GM19372 (cell line): ENCODE data around the gene TRMT10C.
"Not testable (repeated sequence)": the region's sequence is repeated elsewhere in the genome, so short reads cannot be mapped to it uniquely, and the experiment has no call there.

Experiments
- ATAC-seq: cut with Tn5 transposase; IDR thresholded peaks from one replicate; pipeline ENCODE4 v1.9.1; 2021; ENCODE audit warnings: mild to moderate bottlenecking, low read depth, moderate library complexity; ENCODE audit not compliant: unreplicated experiment

Gene TRMT10C

DNA sequence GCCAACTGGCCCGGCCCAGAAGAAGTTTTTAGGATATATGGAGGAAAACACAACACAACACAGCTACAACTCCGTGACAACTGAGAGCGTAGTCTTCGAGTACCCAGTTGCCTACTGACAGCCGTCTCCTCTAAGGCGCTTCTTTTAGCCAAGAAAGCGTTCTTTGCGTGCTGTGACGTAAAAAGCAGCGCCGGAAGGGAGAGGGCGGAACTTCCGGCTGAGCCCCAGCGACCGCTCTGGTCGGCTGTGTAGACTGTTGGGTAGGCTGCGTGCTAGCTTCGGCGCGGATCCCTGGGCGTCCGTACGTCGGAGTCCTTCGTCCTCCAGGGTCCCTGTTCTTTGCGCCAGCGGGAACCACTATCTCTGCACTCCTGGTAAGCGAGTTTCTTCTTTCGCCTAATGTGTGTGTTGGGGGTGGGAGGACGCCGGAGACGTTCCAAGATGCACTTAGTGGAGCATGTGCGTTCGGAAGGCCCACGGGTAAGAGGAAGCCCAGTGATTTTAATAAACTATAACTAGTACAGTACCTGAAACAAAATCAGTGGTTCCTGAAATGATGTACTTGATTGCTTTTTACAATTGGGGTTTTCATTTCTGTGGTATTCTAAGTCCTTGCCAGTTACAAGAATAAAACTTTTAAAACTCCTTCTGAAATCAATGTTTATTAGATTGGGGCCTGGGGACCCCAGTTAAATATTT, at the start of gene TRMT10C:
TSS of gene TRMT10C (plus strand) at position 239 of the 699 bp plus-strand sequence. CDS start 2,914 bp downstream, outside the sequence.
- peak; percentile 100 for ATAC-seq

DNA sequence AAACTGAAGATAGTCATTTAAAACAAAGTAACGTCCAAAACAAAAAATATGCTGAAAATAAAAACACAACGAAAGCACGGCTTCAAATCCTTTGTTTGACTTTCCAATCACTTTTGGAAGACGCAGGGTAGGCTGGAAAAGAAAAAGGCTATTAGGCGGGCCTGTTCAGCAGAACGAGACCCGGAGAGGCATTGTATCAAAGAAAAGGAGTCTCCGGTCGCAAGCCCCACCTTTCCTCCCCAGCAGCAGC, 49.3 kb upstream of the TRMT10C start:
- ATAC-seq, result peak; percentile 43

DNA sequence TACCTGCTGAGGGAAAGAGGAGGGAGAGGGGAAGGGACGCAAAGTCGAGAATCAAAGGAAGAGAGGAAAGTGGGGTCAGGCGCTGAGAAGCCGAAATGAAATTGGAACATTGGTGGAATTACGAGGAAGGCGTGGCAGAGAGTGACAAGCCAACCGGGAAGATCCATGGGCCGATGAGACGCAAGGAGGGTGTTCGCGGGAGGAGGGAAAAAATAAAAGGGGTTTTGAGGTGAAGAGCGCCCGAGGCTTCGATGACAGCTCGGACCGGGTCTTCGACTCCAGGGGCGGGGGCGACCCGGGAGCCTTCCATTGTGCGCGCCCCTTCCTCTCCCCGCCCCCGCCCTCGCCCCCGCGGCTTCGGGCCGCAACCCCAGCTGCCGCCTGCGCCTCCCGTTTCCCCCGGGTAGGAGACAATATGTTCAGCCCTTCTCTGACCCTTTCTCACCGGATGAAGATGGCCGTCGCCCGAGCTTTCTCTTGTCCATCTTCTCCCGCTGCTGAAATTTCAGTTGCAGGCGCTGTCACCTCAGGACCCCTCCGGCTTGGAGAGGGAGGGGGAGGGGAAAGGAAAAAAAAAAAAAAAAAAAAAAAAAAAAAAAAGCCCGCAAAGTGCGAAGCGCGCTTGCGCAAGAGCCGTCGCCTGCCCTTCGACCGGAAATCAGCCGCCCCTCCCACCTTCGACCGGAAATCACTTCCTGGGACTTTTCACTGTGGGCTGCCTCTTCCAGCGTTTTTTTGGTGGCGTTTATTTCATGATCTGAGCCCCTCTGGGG, 48.8 kb upstream of the TRMT10C start, which contains the start of gene SENP7:
TSS of gene SENP7 (minus strand) at position 567 of the 773 bp plus-strand sequence. CDS start at position 485, 82 bp downstream.
- ATAC-seq, result peak; percentile 60

DNA sequence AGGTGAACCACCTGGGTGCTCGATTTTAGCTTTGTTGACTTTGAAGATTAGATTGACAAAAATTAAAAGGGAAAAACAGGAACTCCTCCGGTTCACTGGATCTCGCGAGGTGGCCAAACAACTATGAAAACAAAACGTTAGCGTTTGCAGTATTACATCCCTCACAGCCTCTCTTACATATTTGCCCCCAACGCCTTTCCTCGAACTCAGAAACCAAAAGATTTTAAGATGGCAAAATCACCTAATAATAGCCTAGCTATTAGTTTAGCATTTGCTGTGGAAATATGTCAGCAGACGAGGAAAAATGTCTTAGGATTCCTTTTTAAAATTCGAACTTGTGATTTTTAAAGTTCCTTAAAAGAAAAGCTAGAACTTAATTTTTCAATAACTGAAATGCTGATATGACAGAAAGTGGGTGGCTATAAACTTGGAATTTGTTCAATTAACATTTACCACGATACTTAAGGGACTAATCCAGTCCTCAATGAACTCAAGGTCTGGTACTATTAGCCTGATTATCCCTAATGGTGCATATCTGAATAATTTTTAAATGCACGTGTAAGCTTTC, 48.2 kb upstream of the TRMT10C start:
- ATAC-seq, result peak; percentile 41

DNA sequence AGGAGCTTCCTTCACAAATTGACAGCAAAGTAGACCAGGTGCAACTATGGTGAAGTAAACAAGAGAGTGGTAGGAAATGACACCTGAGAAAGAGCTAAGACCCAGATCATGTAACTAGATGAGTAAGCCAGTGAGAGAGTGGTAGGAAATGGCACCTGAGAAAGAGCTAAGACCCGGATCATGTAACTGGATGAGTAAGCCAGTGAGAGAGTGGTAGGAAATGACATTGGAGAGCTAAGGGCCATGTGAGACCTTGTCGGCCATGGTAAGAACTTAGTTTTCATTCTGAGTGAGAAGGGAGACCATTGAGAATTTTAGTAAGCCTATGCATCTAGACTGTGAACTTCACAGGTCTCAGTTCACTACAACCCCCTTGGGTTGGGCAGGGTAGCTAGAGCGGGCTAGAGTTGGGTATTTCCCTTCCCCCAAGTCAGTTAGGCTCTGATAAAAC, 43.2 kb upstream of the TRMT10C start:
- ATAC-seq, result peak; percentile 92

DNA sequence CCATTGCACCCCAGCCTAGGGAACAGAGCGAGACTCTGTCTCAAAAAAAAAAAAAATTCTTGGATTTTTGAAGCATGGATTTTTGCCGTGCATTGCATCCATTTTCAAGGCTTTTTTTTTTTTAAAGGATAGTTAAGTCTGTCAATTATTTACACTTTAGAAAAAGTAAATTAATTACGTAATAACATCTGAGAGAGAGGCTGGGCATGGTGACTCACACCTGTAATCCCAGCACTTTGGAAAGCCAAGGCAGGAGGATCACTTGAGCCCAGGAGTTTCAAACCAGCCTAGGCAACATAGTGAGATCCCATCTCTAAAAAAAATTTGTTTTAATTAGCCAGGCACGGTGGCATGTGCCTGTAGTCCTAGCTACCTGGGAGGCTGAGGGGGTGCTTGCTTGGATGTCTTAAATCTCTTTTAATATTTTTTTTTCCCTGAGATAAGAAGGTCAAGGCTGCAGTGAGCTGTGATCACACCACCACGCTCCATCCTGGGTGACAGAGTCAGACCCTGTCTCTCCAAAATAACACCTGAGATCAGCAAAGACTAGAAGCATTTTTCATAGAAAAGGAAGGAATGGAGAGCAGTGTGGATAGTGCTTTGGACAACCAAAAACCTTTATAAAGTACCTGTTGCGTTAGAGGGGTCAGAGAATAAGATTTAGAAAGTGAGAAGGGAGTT, 41.8 kb upstream of the TRMT10C start:
- no peak for ATAC-seq

DNA sequence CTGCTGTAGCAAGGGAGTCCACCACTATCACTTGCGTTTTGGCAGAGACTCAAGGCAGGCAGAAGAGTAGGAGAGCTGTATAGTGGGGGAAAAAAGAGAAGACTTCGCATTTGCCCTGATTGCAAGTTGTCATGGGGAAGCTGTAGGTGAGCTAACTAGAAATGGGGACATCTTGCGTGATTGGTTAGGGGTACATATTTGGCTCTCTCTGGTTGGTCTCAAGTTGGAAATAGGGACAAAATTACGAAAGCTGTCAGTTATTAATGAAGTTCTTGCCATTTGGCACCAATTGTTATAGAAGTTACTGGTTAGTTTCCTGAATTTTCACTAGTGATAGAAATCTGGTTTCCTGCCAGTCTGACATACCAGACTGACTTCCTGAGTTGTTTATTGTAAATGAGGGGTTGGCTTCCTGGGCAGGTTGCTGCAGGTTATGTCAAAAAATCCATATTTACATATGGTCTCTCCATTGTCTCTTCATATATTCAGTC, 40.4 kb upstream of the TRMT10C start:
- no peak for ATAC-seq

DNA sequence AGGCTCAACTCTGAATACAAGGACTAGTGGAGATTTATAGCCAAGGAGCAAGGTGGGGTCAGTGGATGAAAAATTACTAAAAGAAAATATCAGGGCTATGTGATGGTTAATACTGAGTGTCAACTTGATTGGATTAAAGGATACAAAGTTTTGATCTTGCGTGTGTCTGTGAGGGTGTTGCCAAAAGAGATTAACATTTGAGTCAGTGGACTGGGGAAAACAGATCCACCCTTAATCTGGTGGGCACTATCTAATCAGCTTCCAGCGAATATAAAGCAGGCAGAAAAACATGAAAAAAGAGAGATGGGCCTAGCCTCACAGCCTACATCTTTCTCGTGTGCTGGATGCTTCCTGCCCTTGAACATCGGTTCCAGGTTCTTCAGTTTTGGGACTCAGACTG, 34.2 kb upstream of the TRMT10C start:
- ATAC-seq, result no peak

DNA sequence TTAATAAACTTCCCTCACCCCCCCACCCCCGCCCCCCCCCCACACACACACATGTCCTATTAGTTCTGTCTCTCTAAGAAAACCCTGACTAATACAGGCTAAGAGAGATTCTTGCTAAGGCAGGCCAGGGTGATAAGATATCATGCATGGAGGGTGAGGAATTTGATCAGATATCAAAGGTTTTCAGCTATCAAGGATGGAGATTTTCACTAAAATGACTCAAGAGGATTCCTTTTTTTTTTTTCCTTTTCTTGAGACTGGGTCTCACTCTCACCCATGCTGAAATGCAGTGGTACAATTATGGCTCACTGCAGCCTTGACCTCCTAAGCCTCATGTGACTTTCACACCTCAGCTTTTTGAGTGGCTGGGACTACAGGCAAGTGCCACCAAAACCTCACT, 33.8 kb upstream of the TRMT10C start:
- ATAC-seq, result no peak

DNA sequence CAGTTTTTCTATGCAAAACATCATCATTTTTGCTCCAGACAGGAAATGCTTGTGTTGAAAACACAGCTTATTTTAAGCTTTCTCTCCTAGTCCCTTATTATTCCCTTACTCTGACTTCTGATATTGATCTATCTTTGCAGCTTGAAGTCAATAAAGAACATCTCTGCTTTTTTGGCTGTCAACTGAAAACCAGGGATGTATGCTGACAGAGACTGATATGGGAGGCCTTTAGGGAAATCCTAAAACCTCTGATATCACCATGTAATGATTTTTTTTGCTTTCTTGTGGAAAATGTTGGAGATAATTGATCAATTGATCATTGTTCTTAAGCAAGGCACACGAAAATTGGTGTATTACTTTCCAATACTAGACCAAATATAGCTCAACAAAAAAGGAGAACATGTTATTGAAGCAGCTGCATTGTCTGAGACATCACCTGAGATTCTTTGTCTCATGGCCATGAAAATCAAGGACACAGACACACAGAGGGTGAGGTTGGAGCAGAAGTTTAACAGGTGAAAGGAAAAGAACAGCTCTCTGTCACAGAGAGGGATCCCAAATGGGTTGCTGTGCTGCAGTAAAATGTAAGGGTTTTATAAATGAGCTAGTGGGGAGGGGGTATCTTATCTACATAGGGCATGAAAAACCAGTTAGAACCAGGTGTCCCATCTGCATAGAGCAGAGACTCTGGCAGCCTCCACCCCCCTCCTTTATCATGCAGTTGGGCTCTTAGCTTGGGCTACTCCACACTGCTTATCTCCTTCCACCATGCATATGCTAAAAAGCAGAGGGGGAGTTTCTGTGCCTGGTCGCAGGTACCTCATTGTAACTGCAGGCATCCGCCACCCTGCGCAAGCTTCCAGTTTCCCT, 31.6 kb upstream of the TRMT10C start:
- no peak for ATAC-seq

DNA sequence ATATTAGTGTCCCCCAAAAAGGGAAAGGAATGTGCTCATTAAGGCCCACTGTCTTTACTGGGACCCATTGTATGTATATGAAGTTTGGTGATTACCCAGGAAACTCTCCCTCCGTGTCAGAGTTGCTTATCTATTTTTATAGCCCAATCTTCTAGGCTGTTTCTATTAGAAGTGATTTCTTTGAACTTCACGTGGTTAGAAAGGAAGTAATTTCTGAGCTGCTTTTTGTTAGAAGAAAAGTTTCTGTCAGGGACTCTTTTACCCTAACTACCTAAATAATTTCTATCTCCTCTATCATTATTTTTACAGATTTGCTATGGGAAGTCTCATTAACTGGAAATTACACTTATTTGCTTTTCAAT, 31.0 kb upstream of the TRMT10C start:
- no peak for ATAC-seq

DNA sequence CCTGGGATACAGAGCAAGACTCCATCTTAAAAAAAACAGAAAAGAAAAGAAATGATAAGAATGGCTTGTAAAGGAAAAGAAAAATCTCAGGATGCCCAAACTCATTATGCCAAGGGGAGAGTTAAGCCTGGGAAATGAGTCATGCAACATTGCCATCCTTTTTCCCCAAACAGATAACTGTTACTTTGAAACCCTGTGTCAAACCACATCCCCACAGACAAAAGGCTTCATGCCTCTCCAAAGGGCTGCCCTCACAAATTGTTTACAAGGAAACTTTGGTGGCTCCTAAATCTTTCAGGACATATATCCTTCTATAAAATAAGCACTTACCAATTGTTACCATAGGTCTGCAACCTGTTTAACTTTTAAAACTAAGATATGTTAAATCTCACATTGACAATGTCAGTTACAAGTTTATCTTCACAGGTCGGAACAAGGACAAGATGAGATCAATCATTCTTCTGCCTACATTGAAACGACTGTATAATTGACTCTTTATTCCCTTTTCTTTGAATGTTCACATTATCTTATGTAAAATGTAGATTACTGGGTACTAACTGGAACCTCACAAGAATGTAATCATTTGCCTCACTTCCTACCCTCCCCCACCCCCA, 30.1 kb upstream of the TRMT10C start:
- no peak for ATAC-seq

DNA sequence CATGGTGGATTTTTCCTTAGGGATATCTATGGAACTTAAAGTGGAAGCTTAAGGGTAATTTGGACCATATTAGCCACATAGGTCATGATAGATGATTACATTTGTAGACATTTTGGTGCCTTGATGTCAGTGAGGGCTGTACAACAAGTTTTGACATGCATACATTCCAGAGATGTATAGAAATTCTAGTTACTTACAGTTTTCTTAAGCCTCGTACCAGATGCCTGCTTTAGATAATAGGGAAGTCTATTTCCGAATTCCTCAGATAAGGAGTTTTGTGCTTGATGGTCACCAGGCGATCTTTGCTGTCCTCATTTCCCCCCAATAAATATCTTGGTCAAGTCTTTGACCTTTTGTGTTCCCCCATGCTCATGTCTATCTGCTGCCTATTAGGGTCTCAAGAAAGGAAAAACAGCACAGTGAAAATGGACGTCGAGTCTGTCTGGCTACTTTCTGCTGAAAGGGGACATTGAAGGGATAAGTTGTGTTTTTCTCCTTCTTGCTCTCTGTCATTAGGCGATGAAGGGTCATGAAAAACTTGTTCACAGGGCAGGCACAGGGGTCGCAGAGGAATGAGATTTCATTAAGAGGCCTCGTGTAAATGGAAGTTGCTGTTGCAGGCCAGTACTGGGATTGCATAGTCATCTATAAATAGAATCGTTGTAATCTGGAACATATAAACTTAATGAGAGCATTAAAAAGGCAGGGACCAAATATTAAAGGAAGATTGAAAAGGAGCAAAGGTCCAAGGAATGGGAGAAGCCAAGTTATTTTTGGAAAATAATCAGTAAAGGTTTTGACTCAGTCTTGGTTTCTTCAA, 28.7 kb upstream of the TRMT10C start:
- ATAC-seq, result no peak

DNA sequence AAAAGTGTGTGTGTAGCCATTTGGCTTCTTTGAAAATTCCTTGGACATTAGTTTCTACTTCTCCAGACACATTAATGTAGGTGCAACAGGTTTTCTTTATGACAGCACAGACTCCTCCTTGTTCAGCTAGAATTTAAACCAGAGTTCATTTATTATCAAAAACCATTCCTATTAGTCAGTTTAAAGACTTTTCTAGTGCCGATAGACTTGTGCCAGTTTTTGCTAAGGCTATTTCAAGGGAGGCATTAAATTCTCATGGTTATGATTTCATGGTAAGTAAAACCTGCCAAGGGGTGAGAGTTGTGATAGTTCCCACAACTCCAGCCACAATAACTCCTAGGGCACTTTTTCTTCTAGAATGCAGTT, 28.1 kb upstream of the TRMT10C start:
- ATAC-seq, result no peak

DNA sequence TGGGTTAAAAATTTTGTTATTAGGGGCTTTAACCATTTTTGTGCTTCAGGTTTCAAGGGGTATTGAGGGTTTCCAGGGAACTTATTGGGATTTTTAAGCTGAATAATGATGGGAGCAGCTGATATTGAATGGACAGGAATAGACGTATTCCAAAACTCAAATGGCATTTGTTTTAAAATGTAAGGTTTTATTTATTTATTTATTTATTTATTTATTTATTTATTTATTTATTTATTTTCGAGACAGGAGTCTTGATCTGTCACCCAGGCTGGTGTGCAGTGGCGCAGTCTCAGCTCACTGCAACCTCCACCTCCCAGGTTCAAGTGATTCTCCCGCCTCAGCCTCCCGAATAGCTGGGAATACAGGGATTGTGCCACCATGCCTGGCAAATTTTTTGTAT, 26.4 kb upstream of the TRMT10C start:
- ATAC-seq, result no peak

DNA sequence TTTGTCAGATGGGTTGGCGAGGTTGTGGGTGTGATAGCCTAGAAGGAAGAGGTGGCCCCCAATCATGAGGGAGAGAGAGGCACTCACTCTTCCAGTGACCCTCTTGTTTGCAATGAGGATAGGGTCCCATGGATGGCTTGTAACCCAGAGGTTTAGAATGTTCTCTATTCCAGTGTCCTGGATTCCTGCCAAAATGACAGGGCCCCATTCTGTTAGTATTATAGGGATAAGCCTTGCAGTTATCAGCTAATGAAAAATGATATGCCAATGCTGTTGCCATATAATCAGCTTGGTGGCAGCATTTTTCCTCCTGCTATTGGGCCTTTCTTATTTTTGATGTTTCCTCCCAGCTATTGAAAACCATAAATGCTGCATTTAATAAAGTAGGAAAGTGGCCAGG, 25.4 kb upstream of the TRMT10C start:
- ATAC-seq, result no peak

DNA sequence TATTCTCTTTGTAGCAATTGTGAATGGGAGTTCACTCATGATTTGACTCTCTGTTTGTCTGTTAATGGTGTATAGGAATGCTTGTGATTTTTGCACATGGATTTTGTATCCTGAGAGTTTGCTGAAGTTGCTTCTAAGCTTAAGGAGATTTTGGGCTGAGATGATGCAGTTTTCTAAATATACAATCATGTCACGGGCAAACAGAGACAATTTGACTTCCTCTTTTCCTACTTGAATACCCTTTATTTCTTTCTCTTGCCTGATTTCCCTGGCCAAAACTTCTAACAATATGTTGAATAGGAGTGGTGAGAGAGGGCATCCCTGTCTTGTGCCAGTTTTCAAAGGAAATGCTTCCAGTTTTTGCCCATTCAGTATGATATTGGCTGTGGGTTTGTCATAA, 24.7 kb upstream of the TRMT10C start:
- ATAC-seq, result not testable (repeated sequence)

DNA sequence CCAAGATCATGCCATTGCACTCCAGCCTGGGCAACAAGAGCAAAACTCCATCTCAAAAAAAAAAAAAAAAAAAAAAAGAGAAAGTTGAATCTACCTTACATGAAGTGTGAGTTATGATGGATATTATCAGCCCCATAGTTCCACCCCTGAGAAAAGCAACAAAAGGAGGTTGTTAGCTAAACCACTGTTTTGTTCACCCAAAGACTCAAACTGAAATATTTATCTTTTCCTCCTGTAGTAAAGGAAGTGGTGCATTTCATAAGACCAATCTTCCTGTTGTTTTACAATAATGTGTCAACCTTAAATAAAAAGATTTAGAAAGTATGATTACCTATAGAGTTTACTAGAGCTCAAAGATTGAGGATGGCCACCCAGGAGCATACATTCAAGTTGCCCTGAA, 18.7 kb upstream of the TRMT10C start:
- ATAC-seq, result no peak
